Parathyroid adenoma (tissue), 2 donors: ENCODE measurements around the gene NDUFS2.
A peak's percentile ranks its signal among the peaks of the same experiment; 100 is the strongest.

Experiments used
- H2AFZ ChIP-seq: fragments of 300-600 bp; sonication (generic); one replicate; pipeline ENCODE4 v1.7.0; 2017; ENCODE audit warnings: antibody characterized with exemption, mild to moderate bottlenecking
- H3K27ac ChIP-seq: fragments of 300-600 bp; sonication (generic); one replicate; pipeline ENCODE4 v1.7.0; 2017
- H3K27me3 ChIP-seq: fragments of 300-600 bp; sonication (generic); one replicate; pipeline ENCODE4 v1.7.0; 2017; ENCODE audit warnings: low read length; ENCODE audit not compliant: control insufficient read depth, insufficient read depth
- H3K36me3 ChIP-seq: fragments of 300-600 bp; sonication (generic); one replicate; pipeline ENCODE4 v1.7.0; 2017; ENCODE audit warnings: low read length; ENCODE audit not compliant: control insufficient read depth, insufficient read depth
- H3K4me1 ChIP-seq: fragments of 300-600 bp; sonication (generic); one replicate; pipeline ENCODE4 v1.7.0; 2017; ENCODE audit warnings: control low read depth
- H3K4me2 ChIP-seq: fragments of 300-600 bp; sonication (generic); one replicate; pipeline ENCODE4 v1.7.0; 2017; ENCODE audit warnings: low read length
- H3K4me3 ChIP-seq: fragments of 300-600 bp; sonication (generic); one replicate; pipeline ENCODE4 v1.7.0; 2017; ENCODE audit warnings: low read depth, low read length
- H3K79me2 ChIP-seq: fragments of 300-600 bp; sonication (generic); one replicate; pipeline ENCODE4 v1.7.0; 2017; ENCODE audit warnings: control low read depth
- H3K9ac ChIP-seq: fragments of 300-600 bp; sonication (generic); one replicate; pipeline ENCODE4 v1.7.0; 2017; ENCODE audit warnings: mild to moderate bottlenecking
- H3K9me3 ChIP-seq: fragments of 300-600 bp; sonication (generic); one replicate; pipeline ENCODE4 v1.7.0; 2017; ENCODE audit warnings: low read length; ENCODE audit not compliant: control insufficient read depth
- TF ChIP-seq, protein P1 (sequence below): fragments of 300-600 bp; sonication (generic); IDR thresholded peaks from one replicate; pipeline ENCODE4 v1.7.0; 2017; ENCODE audit warnings: antibody characterized with exemption, mild to moderate bottlenecking
- donor health status: primary hyperparathyroidism.

NDUFS2 gene

DNA sequence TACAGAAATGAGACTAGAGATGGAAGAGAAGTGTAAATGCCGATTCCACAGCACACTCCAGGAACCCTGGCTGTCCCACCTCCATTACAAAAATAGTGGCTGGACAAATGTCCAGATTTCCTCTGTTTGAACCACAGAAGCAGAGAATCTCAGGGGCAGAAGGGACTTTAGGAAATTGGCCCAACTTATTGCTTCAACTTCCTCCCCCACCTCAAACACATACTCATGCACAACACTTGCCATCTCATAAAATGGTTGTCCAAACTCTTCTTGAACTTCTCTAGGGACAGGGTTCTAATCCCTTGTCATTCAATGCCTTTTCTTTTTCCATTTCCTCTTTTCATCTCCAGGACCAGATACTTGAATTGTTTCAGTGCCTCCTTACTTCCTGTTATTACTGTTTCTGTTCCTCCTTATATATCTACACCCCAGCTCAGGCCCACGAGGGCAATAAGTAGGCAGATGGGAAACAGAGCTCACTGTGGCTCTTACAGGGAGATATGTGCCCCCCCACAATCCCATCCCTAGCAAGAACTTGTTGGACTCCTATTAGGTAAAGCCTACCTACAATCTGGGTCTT is 16.3 kb upstream of the NDUFS2 start:
- H3K4me1 ChIP-seq: no peaks in the 10 kb centered on the region
- H2AFZ ChIP-seq: no peak overlapping the region
- no peak overlapping the region for H3K4me2 ChIP-seq
- no peaks in the 10 kb centered on the region for H3K9me3 ChIP-seq
- H3K79me2 ChIP-seq: no peaks in the 10 kb centered on the region
- H3K9ac ChIP-seq: no peak overlapping the region
- TF ChIP-seq, protein P1, sequence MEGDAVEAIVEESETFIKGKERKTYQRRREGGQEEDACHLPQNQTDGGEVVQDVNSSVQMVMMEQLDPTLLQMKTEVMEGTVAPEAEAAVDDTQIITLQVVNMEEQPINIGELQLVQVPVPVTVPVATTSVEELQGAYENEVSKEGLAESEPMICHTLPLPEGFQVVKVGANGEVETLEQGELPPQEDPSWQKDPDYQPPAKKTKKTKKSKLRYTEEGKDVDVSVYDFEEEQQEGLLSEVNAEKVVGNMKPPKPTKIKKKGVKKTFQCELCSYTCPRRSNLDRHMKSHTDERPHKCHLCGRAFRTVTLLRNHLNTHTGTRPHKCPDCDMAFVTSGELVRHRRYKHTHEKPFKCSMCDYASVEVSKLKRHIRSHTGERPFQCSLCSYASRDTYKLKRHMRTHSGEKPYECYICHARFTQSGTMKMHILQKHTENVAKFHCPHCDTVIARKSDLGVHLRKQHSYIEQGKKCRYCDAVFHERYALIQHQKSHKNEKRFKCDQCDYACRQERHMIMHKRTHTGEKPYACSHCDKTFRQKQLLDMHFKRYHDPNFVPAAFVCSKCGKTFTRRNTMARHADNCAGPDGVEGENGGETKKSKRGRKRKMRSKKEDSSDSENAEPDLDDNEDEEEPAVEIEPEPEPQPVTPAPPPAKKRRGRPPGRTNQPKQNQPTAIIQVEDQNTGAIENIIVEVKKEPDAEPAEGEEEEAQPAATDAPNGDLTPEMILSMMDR: no peak
- no peak overlapping the region for H3K4me3 ChIP-seq
- H3K27ac ChIP-seq: peak overlapping the region; percentile 72
- no peaks in the 10 kb centered on the region for H3K36me3 ChIP-seq
- no peaks in the 10 kb centered on the region for H3K27me3 ChIP-seq

DNA sequence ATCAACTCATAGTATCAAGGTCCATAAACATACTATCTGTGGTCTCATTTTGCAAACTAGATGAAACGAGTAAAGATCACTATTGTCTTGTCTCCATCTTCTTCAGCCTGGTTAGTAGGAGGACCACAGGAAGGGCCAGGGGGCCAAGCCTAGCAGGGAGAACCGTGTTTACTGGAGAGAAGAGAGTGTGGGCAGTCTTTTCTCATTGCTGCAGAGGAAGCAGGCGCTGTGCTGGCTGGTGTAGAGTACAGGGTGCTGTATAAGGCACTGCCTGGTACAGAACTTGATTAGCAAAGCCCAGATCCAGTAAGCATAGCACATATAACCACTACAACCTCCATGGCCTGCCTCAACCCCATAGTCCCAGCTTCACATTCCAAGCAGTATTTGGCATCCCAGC is 14.9 kb upstream of the NDUFS2 start:
- H3K4me2 ChIP-seq: no peak overlapping the region
- H3K4me1 ChIP-seq: no peaks in the 10 kb centered on the region
- H3K36me3 ChIP-seq: no peaks in the 10 kb centered on the region
- TF ChIP-seq, protein P1: no peak
- H3K27ac ChIP-seq: no peak overlapping the region
- H3K27me3 ChIP-seq: no peaks in the 10 kb centered on the region
- no peaks in the 10 kb centered on the region for H3K79me2 ChIP-seq
- no peaks in the 10 kb centered on the region for H3K9me3 ChIP-seq
- H3K9ac ChIP-seq: no peak overlapping the region
- no peak overlapping the region for H3K4me3 ChIP-seq
- no peak overlapping the region for H2AFZ ChIP-seq

DNA sequence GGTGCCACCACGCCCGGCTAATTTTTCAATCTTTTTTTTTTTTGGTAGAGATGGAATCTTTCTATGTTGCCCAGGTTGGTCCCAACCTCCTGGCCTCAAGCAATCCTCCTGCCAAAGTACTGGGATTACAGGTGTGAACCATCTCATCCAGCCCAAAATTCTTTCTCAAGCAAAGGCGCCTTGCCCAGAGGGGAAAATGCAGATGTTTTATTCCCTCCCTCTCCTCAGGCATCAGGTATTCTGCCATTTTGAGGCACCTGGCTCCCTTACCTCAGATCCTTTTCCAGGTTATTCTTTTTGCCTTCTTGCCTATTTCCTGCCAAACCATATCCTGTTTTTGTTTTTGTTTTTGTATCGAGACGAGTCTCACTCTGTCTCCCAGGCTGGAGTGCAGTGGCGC is 13.8 kb upstream of the NDUFS2 start:
- no peaks in the 10 kb centered on the region for H3K4me1 ChIP-seq

DNA sequence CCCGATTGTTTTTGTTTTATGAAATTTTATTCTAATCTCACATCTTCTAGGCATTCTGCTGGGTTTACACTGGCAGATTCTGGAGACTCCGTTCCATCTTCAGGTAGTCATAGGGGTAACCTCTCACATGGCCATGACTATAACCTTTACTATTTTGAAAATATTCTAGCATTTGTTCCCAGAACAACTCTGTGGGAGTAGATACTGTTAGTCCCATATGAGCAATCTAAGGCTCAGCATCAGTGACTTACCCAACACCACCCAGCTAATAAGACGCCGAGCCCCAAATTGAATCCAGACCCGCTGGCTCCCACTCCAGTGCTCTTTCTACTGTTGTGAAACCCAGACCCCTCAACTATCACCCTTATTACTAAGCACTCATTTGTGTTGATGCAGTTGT is 13.1 kb upstream of the NDUFS2 start:
- TF ChIP-seq, protein P1: no peak
- H3K36me3 ChIP-seq: no peaks in the 10 kb centered on the region
- no peaks in the 10 kb centered on the region for H3K4me1 ChIP-seq
- no peak overlapping the region for H3K4me2 ChIP-seq
- no peaks in the 10 kb centered on the region for H3K79me2 ChIP-seq
- no peaks in the 10 kb centered on the region for H3K27me3 ChIP-seq
- no peak overlapping the region for H3K27ac ChIP-seq
- no peaks in the 10 kb centered on the region for H3K9me3 ChIP-seq
- H3K4me3 ChIP-seq: no peak overlapping the region
- no peak overlapping the region for H2AFZ ChIP-seq
- no peak overlapping the region for H3K9ac ChIP-seq

More for the DNA sequence above, 13.8 kb upstream of the NDUFS2 start:
- no peaks in the 10 kb centered on the region for H3K27me3 ChIP-seq
- H3K27ac ChIP-seq: no peak overlapping the region
- no peak overlapping the region for H3K4me2 ChIP-seq
- H2AFZ ChIP-seq: no peak overlapping the region
- no peak overlapping the region for H3K4me3 ChIP-seq
- TF ChIP-seq, protein P1: no peak
- no peak overlapping the region for H3K9ac ChIP-seq
- no peaks in the 10 kb centered on the region for H3K9me3 ChIP-seq
- H3K36me3 ChIP-seq: no peaks in the 10 kb centered on the region
- H3K79me2 ChIP-seq: no peaks in the 10 kb centered on the region

DNA sequence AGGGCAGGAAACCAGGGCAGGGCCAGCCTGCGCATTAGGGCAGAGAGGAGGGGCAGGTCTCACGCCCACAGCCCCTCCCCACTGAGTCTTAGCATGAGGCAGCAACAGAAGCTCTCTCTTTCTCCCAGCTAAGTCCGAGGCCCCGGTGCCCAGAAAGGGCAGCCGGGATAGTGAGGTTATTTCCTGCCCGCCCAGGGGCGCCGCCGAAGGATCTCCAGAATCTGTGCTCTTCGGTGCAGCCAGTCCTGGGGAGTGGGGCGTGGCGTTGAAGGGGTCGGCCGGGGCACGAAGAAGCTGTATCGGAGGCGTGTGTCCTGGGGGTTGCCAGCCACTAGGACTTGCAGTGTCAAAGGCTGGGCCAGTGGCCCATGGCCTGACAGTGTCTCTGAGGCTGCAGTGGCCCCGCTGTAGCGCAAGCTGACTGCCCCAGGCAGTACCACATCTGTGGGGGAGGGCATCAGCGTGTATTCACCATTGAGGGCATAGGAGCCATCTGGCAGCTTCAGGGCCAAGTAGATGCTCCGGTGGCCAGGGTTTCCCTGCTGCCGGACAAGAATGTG is 11.1 kb upstream of the NDUFS2 start:
- Histone ChIP-seq H3K27me3 (no peaks in the 10 kb centered on the region), H3K36me3 (no peaks in the 10 kb centered on the region), H3K9ac (no peak overlapping the region), H3K79me2 (no peaks in the 10 kb centered on the region), H3K4me3 (no peak overlapping the region), H3K27ac (no peak overlapping the region), H3K9me3 (no peaks in the 10 kb centered on the region), H2AFZ (no peak overlapping the region), H3K4me2 (no peak overlapping the region), H3K4me1 (no peaks in the 10 kb centered on the region)
- TF ChIP-seq, protein P1: no peak
